SK-N-SH (cell line): ENCODE results near the gene GNAL. TPM values are rescaled to one million over a fixed set of nuclear protein-coding genes. Genes with fewer than 3 reads are reported as not detected.

Source experiments
- CTCF ChIA-PET: fragments of 300-600, 350-600 bp; formaldehyde crosslinking; extraction: SDS; loops from one replicate; lab custom pipeline; 2021; lab: Yijun Ruan, JAX
- POLR2A ChIA-PET: fragments of 350-600 bp; sonication (Branson Sonifier 250); formaldehyde crosslinking; extraction: SDS; loops from one replicate; lab custom pipeline; 2020; ENCODE audit warnings: antibody characterized with exemption, inconsistent platforms; lab: Yijun Ruan, JAX
- DNase-seq: peaks from one replicate; pipeline ENCODE4 v3.0.0; 2012
- H2AFZ ChIP-seq: fragments of 200-600 bp; sonication (generic); 2 replicates; pipeline ENCODE4 v1.8.1; 2016; ENCODE audit warnings: antibody characterized with exemption, mild to moderate bottlenecking, low read depth
- H3F3A ChIP-seq: fragments of 200-600 bp; sonication (generic); replicated peaks from 2 replicates; pipeline ENCODE3; 2016; ENCODE audit warnings: antibody characterized with exemption, mild to moderate bottlenecking; ENCODE audit not compliant: insufficient read depth
- H3K27ac ChIP-seq, 2 experiments: fragments of 200-500 bp in 1 of 2; fragments of 200-600 bp in 1 of 2; sonication (Bioruptor generic) in 1 of 2; sonication (generic), shearing (Covaris generic) in 1 of 2; 2 replicates each; pipeline versions ENCODE4 v1.5.1 to v1.6.1; 2014 to 2016; ENCODE audit warnings: low read depth in 2 of 2, inconsistent platforms in 1 of 2, low read length in 1 of 2, mild to moderate bottlenecking in 1 of 2, mixed read lengths in 1 of 2
- H3K27me3 ChIP-seq: fragments of 200-600 bp; sonication (generic), shearing (Covaris generic); 2 replicates; pipeline ENCODE4 v1.6.1; 2016; ENCODE audit warnings: mixed run types; ENCODE audit not compliant: insufficient read depth
- H3K36me3 ChIP-seq, 2 experiments: fragments of 200-500 bp in 1 of 2; fragments of 200-600 bp in 1 of 2; sonication (Bioruptor generic) in 1 of 2; sonication (generic) in 1 of 2; replicated peaks in 1 of 2; 2 replicates each; pipeline versions ENCODE3 to v1.5.1; 2014 to 2016; ENCODE audit warnings: low read length in 1 of 2, mild to moderate bottlenecking in 1 of 2; ENCODE audit not compliant: insufficient read depth in 2 of 2, control insufficient read depth in 1 of 2
- H3K4me1 ChIP-seq, 2 experiments: fragments of 200-500 bp in 1 of 2; fragments of 200-600 bp in 1 of 2; sonication (Bioruptor generic) in 1 of 2; sonication (generic), shearing (Covaris generic) in 1 of 2; 2 replicates each; pipeline versions ENCODE4 v1.5.1 to v1.6.1; 2014 to 2016; ENCODE audit warnings: low read depth in 1 of 2, low read length in 1 of 2, mixed run types in 1 of 2; ENCODE audit not compliant: insufficient read depth in 2 of 2, control insufficient read depth in 1 of 2
- H3K4me2 ChIP-seq: fragments of 200-600 bp; sonication (generic), shearing (Covaris generic); 2 replicates; pipeline ENCODE4 v1.6.1; 2017; ENCODE audit warnings: mixed run types
- H3K4me3 ChIP-seq, 2 experiments: fragments of 200-500 bp in 1 of 2; fragments of 200-600 bp in 1 of 2; sonication (Bioruptor generic) in 1 of 2; sonication (generic), shearing (Covaris generic) in 1 of 2; 2 replicates each; pipeline versions ENCODE4 v1.5.1 to v1.8.1; 2014 to 2016; ENCODE audit warnings: low read depth in 2 of 2, inconsistent platforms in 1 of 2, low read length in 1 of 2, mild to moderate bottlenecking in 1 of 2, mixed read lengths in 1 of 2, moderate library complexity in 1 of 2
- H3K79me2 ChIP-seq: fragments of 200-600 bp; sonication (generic); 2 replicates; pipeline ENCODE4 v1.8.1; 2017; ENCODE audit warnings: mild to moderate bottlenecking; ENCODE audit not compliant: insufficient read depth
- H3K9ac ChIP-seq: fragments of 200-600 bp; sonication (generic); 2 replicates; pipeline ENCODE4 v1.6.1; 2017; ENCODE audit warnings: mixed run types
- H3K9me2 ChIP-seq: fragments of 200-600 bp; sonication (generic); 2 replicates; pipeline ENCODE4 v1.6.1; 2017; ENCODE audit warnings: mixed run types
- H3K9me3 ChIP-seq: fragments of 200-600 bp; sonication (generic); 2 replicates; pipeline ENCODE4 v1.6.1; 2017; ENCODE audit warnings: mixed run types, mild to moderate bottlenecking, moderate library complexity
- H4K20me1 ChIP-seq: fragments of 200-600 bp; sonication (generic); 2 replicates; pipeline ENCODE4 v1.6.1; 2017; ENCODE audit warnings: mild to moderate bottlenecking, mixed run types; ENCODE audit not compliant: insufficient read depth
- EP300 ChIP-seq, 2 experiments: IDR thresholded peaks; 2 replicates each; pipeline versions ENCODE4 v1.4.0 to v1.6.1; 2012; ENCODE audit warnings: borderline replicate concordance in 1 of 2, low read depth in 1 of 2, low read length in 1 of 2
- GABPA ChIP-seq: IDR thresholded peaks from 2 replicates; pipeline ENCODE4 v1.4.0; 2012; ENCODE audit warnings: low read depth, mild to moderate bottlenecking
- GATA2 ChIP-seq: sonication (generic); formaldehyde crosslinking; IDR thresholded peaks from 2 replicates; pipeline ENCODE4 v1.5.0; 2020; ENCODE audit warnings: mild to moderate bottlenecking, missing genetic modification reagents
- JUND ChIP-seq: IDR thresholded peaks from 2 replicates; pipeline ENCODE4 v1.4.0; 2012
- MEF2A ChIP-seq: IDR thresholded peaks from 2 replicates; pipeline ENCODE4 v1.4.0; 2012; ENCODE audit warnings: low read depth, borderline replicate concordance
- NRF1 ChIP-seq: IDR thresholded peaks from 2 replicates; pipeline ENCODE4 v1.6.1; 2012; ENCODE audit warnings: low read depth, mild to moderate bottlenecking, low read length
- RFX5 ChIP-seq: IDR thresholded peaks from 2 replicates; pipeline ENCODE4 v1.6.1; 2012; ENCODE audit warnings: mild to moderate bottlenecking, improper control_type of control experiment, low read length
- RXRA ChIP-seq: IDR thresholded peaks from 2 replicates; pipeline ENCODE4 v1.4.0; 2012; ENCODE audit warnings: low read depth, mild to moderate bottlenecking, borderline replicate concordance
- SIN3A ChIP-seq: IDR thresholded peaks from 2 replicates; pipeline ENCODE4 v1.6.1; 2012; ENCODE audit warnings: low read depth, mild to moderate bottlenecking, low read length, moderate library complexity, borderline replicate concordance
- TEAD4 ChIP-seq: IDR thresholded peaks from 2 replicates; pipeline ENCODE4 v1.4.0; 2012; ENCODE audit warnings: mild to moderate bottlenecking, borderline replicate concordance; ENCODE audit not compliant: insufficient read depth
- WGBS: methylation state at CpG from one replicate; pipeline ENCODE4 v1.1.6; 2017; ENCODE audit warnings: low lambda C conversion rate; 5-methylcytosine and 5-hydroxymethylcytosine counted together
- polyA plus RNA-seq, 3 experiments: library from polyadenylated mRNA; depleted of rRNA; stranded (reverse); fragments of >200 nt; gene quantifications; 2 replicates each; pipeline ENCODE4 v1.2.3, GENCODE V29; 2012
- TF ChIP-seq, protein P1 (sequence below): fragments of 200-600 bp; sonication (generic); IDR thresholded peaks from 2 replicates; pipeline ENCODE4 v1.6.1; 2017; ENCODE audit warnings: antibody characterized with exemption, mild to moderate bottlenecking, moderate library complexity
- TF ChIP-seq, protein P2 (sequence below): fragments of 150-350 bp; IDR thresholded peaks from 2 replicates; pipeline ENCODE4 v1.6.1; 2017; ENCODE audit warnings: antibody characterized with exemption, low read length, low read depth, borderline replicate concordance
- TF ChIP-seq, protein P3 (sequence below): fragments of 150-350 bp; IDR thresholded peaks from 2 replicates; pipeline ENCODE4 v1.6.1; 2016; ENCODE audit warnings: mild to moderate bottlenecking, low read depth, low read length
- TF ChIP-seq, protein P4 (sequence below): IDR thresholded peaks from 2 replicates; pipeline ENCODE4 v1.4.0; 2012; ENCODE audit warnings: low read depth, borderline replicate concordance
- TF ChIP-seq, protein P5 (sequence below): IDR thresholded peaks from 2 replicates; pipeline ENCODE4 v1.6.1; 2012; ENCODE audit warnings: mild to moderate bottlenecking, low read depth, low read length, moderate library complexity

Gene GNAL
- polyA plus RNA-seq, 1 of the 3 experiments (the other 2 are of a cell fraction): 0.13 TPM

DNA sequence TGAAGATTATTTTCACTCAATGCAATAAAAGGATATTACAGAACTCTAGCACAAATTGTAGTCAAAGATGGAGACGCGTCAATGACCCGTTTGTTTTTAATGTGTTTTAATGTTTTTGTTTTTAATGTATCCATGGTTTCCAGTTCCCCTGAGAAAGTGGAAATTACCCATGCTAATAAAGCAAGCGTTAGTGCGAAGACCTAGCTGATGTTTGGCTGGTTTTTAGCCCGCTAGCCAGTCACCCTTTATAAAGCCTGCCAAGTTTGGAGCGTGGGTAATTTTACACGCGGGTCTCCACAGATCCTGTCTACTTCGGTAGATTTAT lies 161.7 kb downstream of the GNAL start:
- Histone ChIP-seq H3K9me2 (no peaks in the 10 kb centered on the region), H3K4me1 (peaks cover 0 to 17% of the 10 kb centered on the region in 2 experiments; a peak in 2 of 4 replicates), H3K4me3 (peak overlapping the region; percentile 95 to 100), H3F3A (peaks cover 9% of the 10 kb centered on the region), H3K79me2 (peaks cover 34% of the 10 kb centered on the region), H2AFZ (peak overlapping the region; percentile 66), H3K9ac (peak overlapping the region; percentile 97; the same call in 1 of the 2 replicates), H3K27me3 (no peaks in the 10 kb centered on the region; the same call in 1 of the 2 replicates), H3K36me3 (peaks cover 0 to 21% of the 10 kb centered on the region in 2 experiments), H3K27ac (peak overlapping the region; percentile 44 to 90), H3K4me2 (peak overlapping the region; percentile 87), H4K20me1 (peaks cover 12% of the 10 kb centered on the region; the same call in 1 of the 2 replicates), H3K9me3 (no peaks in the 10 kb centered on the region)
- ChIA-PET POLR2A (no interaction called here), CTCF (interaction anchor here (1.2 kb wide), 1 partner anchor 87 kb away, joined by 3 read pairs; no protein-coding TSS in a partner anchor)
- peak; percentile 38 for DNase-seq
- TF ChIP-seq, protein P1, sequence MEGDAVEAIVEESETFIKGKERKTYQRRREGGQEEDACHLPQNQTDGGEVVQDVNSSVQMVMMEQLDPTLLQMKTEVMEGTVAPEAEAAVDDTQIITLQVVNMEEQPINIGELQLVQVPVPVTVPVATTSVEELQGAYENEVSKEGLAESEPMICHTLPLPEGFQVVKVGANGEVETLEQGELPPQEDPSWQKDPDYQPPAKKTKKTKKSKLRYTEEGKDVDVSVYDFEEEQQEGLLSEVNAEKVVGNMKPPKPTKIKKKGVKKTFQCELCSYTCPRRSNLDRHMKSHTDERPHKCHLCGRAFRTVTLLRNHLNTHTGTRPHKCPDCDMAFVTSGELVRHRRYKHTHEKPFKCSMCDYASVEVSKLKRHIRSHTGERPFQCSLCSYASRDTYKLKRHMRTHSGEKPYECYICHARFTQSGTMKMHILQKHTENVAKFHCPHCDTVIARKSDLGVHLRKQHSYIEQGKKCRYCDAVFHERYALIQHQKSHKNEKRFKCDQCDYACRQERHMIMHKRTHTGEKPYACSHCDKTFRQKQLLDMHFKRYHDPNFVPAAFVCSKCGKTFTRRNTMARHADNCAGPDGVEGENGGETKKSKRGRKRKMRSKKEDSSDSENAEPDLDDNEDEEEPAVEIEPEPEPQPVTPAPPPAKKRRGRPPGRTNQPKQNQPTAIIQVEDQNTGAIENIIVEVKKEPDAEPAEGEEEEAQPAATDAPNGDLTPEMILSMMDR: no peak
- no peak for TF ChIP-seq MEF2A
- TF ChIP-seq RFX5: no peak
- no peak for TF ChIP-seq EP300 (IDR thresholded peaks at IDR 0.05; ENCODE audit: borderline replicate concordance in 1 of 2, low read depth in 1 of 2, low read length in 1 of 2)
- no peak for TF ChIP-seq NRF1
- TF ChIP-seq, protein P2, sequence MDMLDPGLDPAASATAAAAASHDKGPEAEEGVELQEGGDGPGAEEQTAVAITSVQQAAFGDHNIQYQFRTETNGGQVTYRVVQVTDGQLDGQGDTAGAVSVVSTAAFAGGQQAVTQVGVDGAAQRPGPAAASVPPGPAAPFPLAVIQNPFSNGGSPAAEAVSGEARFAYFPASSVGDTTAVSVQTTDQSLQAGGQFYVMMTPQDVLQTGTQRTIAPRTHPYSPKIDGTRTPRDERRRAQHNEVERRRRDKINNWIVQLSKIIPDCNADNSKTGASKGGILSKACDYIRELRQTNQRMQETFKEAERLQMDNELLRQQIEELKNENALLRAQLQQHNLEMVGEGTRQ: no peak
- no peak for TF ChIP-seq JUND
- no peak for TF ChIP-seq RXRA
- no peak for TF ChIP-seq GABPA
- TF ChIP-seq, protein P3, sequence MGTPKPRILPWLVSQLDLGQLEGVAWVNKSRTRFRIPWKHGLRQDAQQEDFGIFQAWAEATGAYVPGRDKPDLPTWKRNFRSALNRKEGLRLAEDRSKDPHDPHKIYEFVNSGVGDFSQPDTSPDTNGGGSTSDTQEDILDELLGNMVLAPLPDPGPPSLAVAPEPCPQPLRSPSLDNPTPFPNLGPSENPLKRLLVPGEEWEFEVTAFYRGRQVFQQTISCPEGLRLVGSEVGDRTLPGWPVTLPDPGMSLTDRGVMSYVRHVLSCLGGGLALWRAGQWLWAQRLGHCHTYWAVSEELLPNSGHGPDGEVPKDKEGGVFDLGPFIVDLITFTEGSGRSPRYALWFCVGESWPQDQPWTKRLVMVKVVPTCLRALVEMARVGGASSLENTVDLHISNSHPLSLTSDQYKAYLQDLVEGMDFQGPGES: no peak
- no peak for TF ChIP-seq SIN3A
- TF ChIP-seq TEAD4: no peak
- TF ChIP-seq, protein P4, sequence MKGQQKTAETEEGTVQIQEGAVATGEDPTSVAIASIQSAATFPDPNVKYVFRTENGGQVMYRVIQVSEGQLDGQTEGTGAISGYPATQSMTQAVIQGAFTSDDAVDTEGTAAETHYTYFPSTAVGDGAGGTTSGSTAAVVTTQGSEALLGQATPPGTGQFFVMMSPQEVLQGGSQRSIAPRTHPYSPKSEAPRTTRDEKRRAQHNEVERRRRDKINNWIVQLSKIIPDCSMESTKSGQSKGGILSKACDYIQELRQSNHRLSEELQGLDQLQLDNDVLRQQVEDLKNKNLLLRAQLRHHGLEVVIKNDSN: no peak
- no peak for TF ChIP-seq GATA2
- TF ChIP-seq, protein P5, sequence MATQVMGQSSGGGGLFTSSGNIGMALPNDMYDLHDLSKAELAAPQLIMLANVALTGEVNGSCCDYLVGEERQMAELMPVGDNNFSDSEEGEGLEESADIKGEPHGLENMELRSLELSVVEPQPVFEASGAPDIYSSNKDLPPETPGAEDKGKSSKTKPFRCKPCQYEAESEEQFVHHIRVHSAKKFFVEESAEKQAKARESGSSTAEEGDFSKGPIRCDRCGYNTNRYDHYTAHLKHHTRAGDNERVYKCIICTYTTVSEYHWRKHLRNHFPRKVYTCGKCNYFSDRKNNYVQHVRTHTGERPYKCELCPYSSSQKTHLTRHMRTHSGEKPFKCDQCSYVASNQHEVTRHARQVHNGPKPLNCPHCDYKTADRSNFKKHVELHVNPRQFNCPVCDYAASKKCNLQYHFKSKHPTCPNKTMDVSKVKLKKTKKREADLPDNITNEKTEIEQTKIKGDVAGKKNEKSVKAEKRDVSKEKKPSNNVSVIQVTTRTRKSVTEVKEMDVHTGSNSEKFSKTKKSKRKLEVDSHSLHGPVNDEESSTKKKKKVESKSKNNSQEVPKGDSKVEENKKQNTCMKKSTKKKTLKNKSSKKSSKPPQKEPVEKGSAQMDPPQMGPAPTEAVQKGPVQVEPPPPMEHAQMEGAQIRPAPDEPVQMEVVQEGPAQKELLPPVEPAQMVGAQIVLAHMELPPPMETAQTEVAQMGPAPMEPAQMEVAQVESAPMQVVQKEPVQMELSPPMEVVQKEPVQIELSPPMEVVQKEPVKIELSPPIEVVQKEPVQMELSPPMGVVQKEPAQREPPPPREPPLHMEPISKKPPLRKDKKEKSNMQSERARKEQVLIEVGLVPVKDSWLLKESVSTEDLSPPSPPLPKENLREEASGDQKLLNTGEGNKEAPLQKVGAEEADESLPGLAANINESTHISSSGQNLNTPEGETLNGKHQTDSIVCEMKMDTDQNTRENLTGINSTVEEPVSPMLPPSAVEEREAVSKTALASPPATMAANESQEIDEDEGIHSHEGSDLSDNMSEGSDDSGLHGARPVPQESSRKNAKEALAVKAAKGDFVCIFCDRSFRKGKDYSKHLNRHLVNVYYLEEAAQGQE: no peak
- under 1% methylated on average over 10 of the region's 10 CpGs for WGBS
